Measurements from ENCODE around the gene KIAA0040.
A peak's percentile ranks its signal among the peaks of the same experiment; 100 is the strongest.

The KIAA0040 gene

DNA sequence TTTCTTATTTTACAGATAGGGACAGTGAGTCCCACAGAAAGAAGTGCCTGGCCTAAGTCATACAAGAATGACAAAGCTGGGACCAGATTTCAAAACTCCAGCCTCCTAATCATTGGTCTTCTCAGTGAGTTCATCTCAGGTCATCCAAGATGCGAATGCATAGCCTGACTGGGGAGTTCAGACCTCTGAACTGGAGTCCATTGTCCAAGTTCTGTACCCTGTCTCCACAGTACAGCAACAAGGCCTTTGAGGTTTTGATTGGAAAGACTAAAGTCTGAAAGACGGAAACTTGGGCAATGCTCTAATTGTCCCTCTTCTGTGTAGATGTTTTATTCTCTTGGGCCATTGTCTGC lies 63.0 kb downstream of the KIAA0040 start:
- no peaks in the 10 kb centered on the region for H3K9me3 ChIP-seq (ENCODE audit: control insufficient read depth, low read length)
- no peak for DNase-seq
- no peak overlapping the region for H3K23ac ChIP-seq (ENCODE audit: low read length in 2 of 2)
- H2BK5ac ChIP-seq (ENCODE audit: low read depth, low read length, poor library complexity, severe bottlenecking) = no peak overlapping the region
- no peak overlapping the region for H4K91ac ChIP-seq (ENCODE audit: low read length)
- no peak overlapping the region for H3K14ac ChIP-seq (ENCODE audit: low read length in 2 of 2)
- peak overlapping the region in 1 of 2 experiments; percentile 48 for H3K18ac ChIP-seq (ENCODE audit: low read depth in 1 of 2, low read length in 2 of 2)
- no peak overlapping the region for H2BK15ac ChIP-seq (ENCODE audit: low read depth, poor library complexity, severe bottlenecking)
- H2AFZ ChIP-seq (ENCODE audit: low read depth, low read length) = no peak overlapping the region
- 90% methylated on average over 1 of the region's 2 CpGs for WGBS
- H3K4me3 ChIP-seq (ENCODE audit: insufficient read depth in 1 of 2, low read depth in 1 of 2, low read length in 2 of 2) = peak overlapping the region in 1 of 2 experiments; percentile 23
- no peak overlapping the region for H3K4ac ChIP-seq (ENCODE audit: low read depth in 1 of 2, low read length in 2 of 2)
- H4K8ac ChIP-seq (ENCODE audit: low read length) = no peak overlapping the region
- no peaks in the 10 kb centered on the region for H3K79me1 ChIP-seq (replicated peaks; ENCODE audit: low read length, poor library complexity, severe bottlenecking)
- H3K27ac ChIP-seq (ENCODE audit: low read length, poor library complexity, severe bottlenecking) = no peak overlapping the region
- peak overlapping the region in 1 of 2 experiments; percentile 42 for H2BK12ac ChIP-seq (ENCODE audit: low read length in 2 of 2)
- no peaks in the 10 kb centered on the region for H3K36me3 ChIP-seq (ENCODE audit: control insufficient read depth in 1 of 2, insufficient read depth in 2 of 2, low read depth in 1 of 2, low read length in 2 of 2)
- peaks cover 0 to 5% of the 10 kb centered on the region in 2 experiments for H3K27me3 ChIP-seq (ENCODE audit: control insufficient read depth in 1 of 2, insufficient read depth in 1 of 2, low read length in 2 of 2)
- no peak overlapping the region for H2BK120ac ChIP-seq (ENCODE audit: low read depth, low read length)
- no peak overlapping the region for H3K4me2 ChIP-seq (ENCODE audit: low read length, poor library complexity, severe bottlenecking)
- no peak overlapping the region for H2AK5ac ChIP-seq (ENCODE audit: low read length, severe bottlenecking)
- H3K4me1 ChIP-seq (ENCODE audit: control insufficient read depth, insufficient read depth, low read depth, low read length) = peaks cover 2% of the 10 kb centered on the region
- H3K9ac ChIP-seq (ENCODE audit: low read length) = no peak overlapping the region

- H3K23ac ChIP-seq (ENCODE audit: low read length in 2 of 2) = no peak overlapping the region
- H3K18ac ChIP-seq (ENCODE audit: low read depth in 1 of 2, low read length in 2 of 2) = no peak overlapping the region
- no peak overlapping the region for H3K4me2 ChIP-seq (ENCODE audit: low read length, poor library complexity, severe bottlenecking)
- H2BK15ac ChIP-seq (ENCODE audit: low read depth, poor library complexity, severe bottlenecking) = no peak overlapping the region
- H2BK12ac ChIP-seq (ENCODE audit: low read length in 2 of 2) = no peak overlapping the region
- no peak overlapping the region for H4K8ac ChIP-seq (ENCODE audit: low read length)
- H3K36me3 ChIP-seq (ENCODE audit: control insufficient read depth in 1 of 2, insufficient read depth in 2 of 2, low read depth in 1 of 2, low read length in 2 of 2) = no peaks in the 10 kb centered on the region
- H3K9me3 ChIP-seq (ENCODE audit: control insufficient read depth, low read length) = no peaks in the 10 kb centered on the region
- H2AK5ac ChIP-seq (ENCODE audit: low read length, severe bottlenecking) = no peak overlapping the region
- H2AFZ ChIP-seq (ENCODE audit: low read depth, low read length) = no peak overlapping the region
- no peak overlapping the region for H4K91ac ChIP-seq (ENCODE audit: low read length)
- H3K4ac ChIP-seq (ENCODE audit: low read depth in 1 of 2, low read length in 2 of 2) = no peak overlapping the region
- H3K14ac ChIP-seq (ENCODE audit: low read length in 2 of 2) = no peak overlapping the region
- H3K27me3 ChIP-seq (ENCODE audit: control insufficient read depth in 1 of 2, insufficient read depth in 1 of 2, low read length in 2 of 2) = peaks cover 0 to 5% of the 10 kb centered on the region in 2 experiments
- peak; percentile 54 for DNase-seq
- WGBS = no CpG with 5 or more reads among the region's 1 CpG
- H3K79me1 ChIP-seq (replicated peaks; ENCODE audit: low read length, poor library complexity, severe bottlenecking) = no peaks in the 10 kb centered on the region
- H2BK5ac ChIP-seq (ENCODE audit: low read depth, low read length, poor library complexity, severe bottlenecking) = no peak overlapping the region
- H3K4me3 ChIP-seq (ENCODE audit: insufficient read depth in 1 of 2, low read depth in 1 of 2, low read length in 2 of 2) = peak overlapping the region in 1 of 2 experiments; percentile 23
- peaks cover 2% of the 10 kb centered on the region for H3K4me1 ChIP-seq (ENCODE audit: control insufficient read depth, insufficient read depth, low read depth, low read length)
- no peak overlapping the region for H3K9ac ChIP-seq (ENCODE audit: low read length)
- no peak overlapping the region for H3K27ac ChIP-seq (ENCODE audit: low read length, poor library complexity, severe bottlenecking)
- H2BK120ac ChIP-seq (ENCODE audit: low read depth, low read length) = no peak overlapping the region
These were observed 63.4 kb downstream of the KIAA0040 start for GRCh38 chr1:175129182-175129581.

DNA sequence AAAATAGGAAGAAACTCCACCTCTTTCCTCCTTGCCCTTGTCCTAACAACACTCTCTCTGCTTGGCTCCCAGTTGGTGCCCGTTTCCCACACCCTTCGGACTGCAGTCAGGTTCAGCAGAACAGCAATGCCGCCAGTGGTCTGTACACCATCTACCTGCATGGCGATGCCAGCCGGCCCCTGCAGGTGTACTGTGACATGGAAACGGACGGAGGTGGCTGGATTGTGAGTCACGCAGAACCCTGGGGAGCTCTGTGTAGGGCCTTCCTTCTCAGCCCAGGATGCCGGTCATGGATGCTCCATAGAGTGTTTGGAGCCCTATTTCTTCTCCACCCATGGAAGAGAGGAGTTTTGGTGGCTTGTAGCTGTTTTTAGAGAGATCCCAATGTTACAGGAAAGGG lies 64.1 kb downstream of the KIAA0040 start:
- peaks cover 0 to 5% of the 10 kb centered on the region in 2 experiments for H3K27me3 ChIP-seq (ENCODE audit: control insufficient read depth in 1 of 2, insufficient read depth in 1 of 2, low read length in 2 of 2)
- H3K27ac ChIP-seq (ENCODE audit: low read length, poor library complexity, severe bottlenecking) = no peak overlapping the region
- WGBS = 79% methylated on average over 9 of the region's 9 CpGs
- H4K8ac ChIP-seq (ENCODE audit: low read length) = no peak overlapping the region
- H2AK5ac ChIP-seq (ENCODE audit: low read length, severe bottlenecking) = no peak overlapping the region
- no peak overlapping the region for H3K4me3 ChIP-seq (ENCODE audit: insufficient read depth in 1 of 2, low read depth in 1 of 2, low read length in 2 of 2)
- no peak overlapping the region for H3K4me2 ChIP-seq (ENCODE audit: low read length, poor library complexity, severe bottlenecking)
- H3K9me3 ChIP-seq (ENCODE audit: control insufficient read depth, low read length) = no peaks in the 10 kb centered on the region
- H2BK15ac ChIP-seq (ENCODE audit: low read depth, poor library complexity, severe bottlenecking) = no peak overlapping the region
- no peak overlapping the region for H3K23ac ChIP-seq (ENCODE audit: low read length in 2 of 2)
- H4K91ac ChIP-seq (ENCODE audit: low read length) = peak overlapping the region; percentile 14
- H2AFZ ChIP-seq (ENCODE audit: low read depth, low read length) = no peak overlapping the region
- H2BK120ac ChIP-seq (ENCODE audit: low read depth, low read length) = no peak overlapping the region
- H3K4ac ChIP-seq (ENCODE audit: low read depth in 1 of 2, low read length in 2 of 2) = peak overlapping the region in 1 of 2 experiments; percentile 2
- peak overlapping the region; percentile 4 to 15 for H3K18ac ChIP-seq (ENCODE audit: low read depth in 1 of 2, low read length in 2 of 2)
- H3K36me3 ChIP-seq (ENCODE audit: control insufficient read depth in 1 of 2, insufficient read depth in 2 of 2, low read depth in 1 of 2, low read length in 2 of 2) = no peaks in the 10 kb centered on the region
- peak overlapping the region in 1 of 2 experiments; percentile 17 for H2BK12ac ChIP-seq (ENCODE audit: low read length in 2 of 2)
- H3K79me1 ChIP-seq (replicated peaks; ENCODE audit: low read length, poor library complexity, severe bottlenecking) = no peaks in the 10 kb centered on the region
- DNase-seq = no peak
- no peak overlapping the region for H2BK5ac ChIP-seq (ENCODE audit: low read depth, low read length, poor library complexity, severe bottlenecking)
- H3K14ac ChIP-seq (ENCODE audit: low read length in 2 of 2) = no peak overlapping the region
- no peak overlapping the region for H3K9ac ChIP-seq (ENCODE audit: low read length)
- H3K4me1 ChIP-seq (ENCODE audit: control insufficient read depth, insufficient read depth, low read depth, low read length) = peaks cover 2% of the 10 kb centered on the region

- Histone ChIP-seq H3K9ac (ENCODE audit: low read length) (no peak overlapping the region), H3K14ac (ENCODE audit: low read length in 2 of 2) (peak overlapping the region in 1 of 2 experiments; percentile 7), H2BK120ac (ENCODE audit: low read depth, low read length) (no peak overlapping the region), H3K36me3 (ENCODE audit: control insufficient read depth in 1 of 2, insufficient read depth in 2 of 2, low read depth in 1 of 2, low read length in 2 of 2) (no peaks in the 10 kb centered on the region), H2AK5ac (ENCODE audit: low read length, severe bottlenecking) (no peak overlapping the region), H3K4me1 (ENCODE audit: control insufficient read depth, insufficient read depth, low read depth, low read length) (peaks cover under 1% of the 10 kb centered on the region), H2AFZ (ENCODE audit: low read depth, low read length) (no peak overlapping the region), H2BK5ac (ENCODE audit: low read depth, low read length, poor library complexity, severe bottlenecking) (no peak overlapping the region), H4K91ac (ENCODE audit: low read length) (no peak overlapping the region), H3K23ac (ENCODE audit: low read length in 2 of 2) (no peak overlapping the region), H3K4me2 (ENCODE audit: low read length, poor library complexity, severe bottlenecking) (no peak overlapping the region), H3K79me1 (replicated peaks; ENCODE audit: low read length, poor library complexity, severe bottlenecking) (no peaks in the 10 kb centered on the region), H3K27ac (ENCODE audit: low read length, poor library complexity, severe bottlenecking) (no peak overlapping the region), H2BK12ac (ENCODE audit: low read length in 2 of 2) (no peak overlapping the region), H3K9me3 (ENCODE audit: control insufficient read depth, low read length) (no peaks in the 10 kb centered on the region), H3K4me3 (ENCODE audit: insufficient read depth in 1 of 2, low read depth in 1 of 2, low read length in 2 of 2) (no peak overlapping the region), H3K27me3 (ENCODE audit: control insufficient read depth in 1 of 2, insufficient read depth in 1 of 2, low read length in 2 of 2) (peaks cover 0 to 5% of the 10 kb centered on the region in 2 experiments), H3K18ac (ENCODE audit: low read depth in 1 of 2, low read length in 2 of 2) (no peak overlapping the region), H3K4ac (ENCODE audit: low read depth in 1 of 2, low read length in 2 of 2) (no peak overlapping the region), H2BK15ac (ENCODE audit: low read depth, poor library complexity, severe bottlenecking) (peak overlapping the region; percentile 57), H4K8ac (ENCODE audit: low read length) (no peak overlapping the region)
- no peak for DNase-seq
- WGBS = 79% methylated on average over 6 of the region's 6 CpGs
These were observed 65.0 kb downstream of the KIAA0040 start for GRCh38 chr1:175127565-175127964.

Data from mesenchymal stem cell (in vitro differentiated cells and primary cell).